MCF 10A (cell line): ENCODE data around the gene ANKRD28. TPM values are rescaled to one million over a fixed set of nuclear protein-coding genes. Genes with fewer than 3 reads are reported as not detected.

ENCODE experiments used
- BruUV-seq: library from RNA; stranded (reverse); fragments of 400-500 nt; replicated peaks from 2 replicates; lab custom pipeline; 2021; lab: Mats Ljungman, UMichigan
- CTCF ChIA-PET: fragments of 300-600 bp; sonication (Branson Sonifier 250); formaldehyde crosslinking; extraction: SDS; loops from one replicate; lab custom pipeline; 2021; ENCODE audit warnings: antibody characterized with exemption, inconsistent platforms; lab: Yijun Ruan, JAX
- POLR2A ChIA-PET: fragments of 300-600, 350-650 bp; sonication (Branson Sonifier 250); formaldehyde crosslinking; extraction: SDS; loops from one replicate; lab custom pipeline; 2020; ENCODE audit warnings: antibody characterized with exemption, inconsistent platforms; lab: Yijun Ruan, JAX
- DNase-seq: peaks from one replicate; pipeline ENCODE4 v3.0.0-alpha.2; 2018; ENCODE audit not compliant: unreplicated experiment
- H3K27ac Mint-ChIP-seq: one replicate; pipeline ENCODE4 v1.8.0; 2022; ENCODE audit warnings: mild to moderate bottlenecking, low read depth, mixed read lengths; ENCODE audit not compliant: unreplicated experiment
- H3K27me3 Mint-ChIP-seq: one replicate; pipeline ENCODE4 v1.8.0; 2022; ENCODE audit warnings: mixed read lengths; ENCODE audit not compliant: insufficient read depth, unreplicated experiment
- H3K36me3 Mint-ChIP-seq: one replicate; pipeline ENCODE4 v1.8.0; 2022; ENCODE audit warnings: mild to moderate bottlenecking, moderate library complexity, mixed read lengths; ENCODE audit not compliant: insufficient read depth, unreplicated experiment
- H3K4me1 Mint-ChIP-seq: one replicate; pipeline ENCODE4 v1.8.0; 2022; ENCODE audit warnings: mixed read lengths; ENCODE audit not compliant: insufficient read depth, unreplicated experiment
- H3K4me3 Mint-ChIP-seq: one replicate; pipeline ENCODE4 v1.8.0; 2022; ENCODE audit warnings: mild to moderate bottlenecking, moderate library complexity, mixed read lengths; ENCODE audit not compliant: unreplicated experiment
- H3K9me3 Mint-ChIP-seq: one replicate; pipeline ENCODE4 v1.8.0; 2022; ENCODE audit warnings: mixed read lengths; ENCODE audit not compliant: unreplicated experiment
- intact Hi-C: fragments of 100-400 bp; cut with micrococcal nuclease; formaldehyde crosslinking; loops from 2 replicates; pipeline ENCODE4 v1.14.1; 2022
- total RNA-seq: library from RNA; stranded (reverse); gene quantifications from 2 replicates; pipeline ENCODE4 v1.2.3, GENCODE V29; 2022
- TF ChIP-seq, protein P1 (sequence below): fragments of 200-600 bp; IDR thresholded peaks from one replicate; pipeline ENCODE4 v1.8.0; 2022; ENCODE audit warnings: antibody characterized with exemption, mild to moderate bottlenecking; ENCODE audit not compliant: unreplicated experiment

Gene ANKRD28
- total RNA-seq, 1 experiment from 2014 or later: 79.0 TPM

- intact Hi-C loops: loop anchor here (5.0 kb wide), 2 partner anchors 165 to 430 kb away; partner anchors contain the start of gene ANKRD28
- peaks cover 47% of the 10 kb centered on the region for H3K4me1 Mint-ChIP-seq
- no peak overlapping the region for H3K4me3 Mint-ChIP-seq
- CTCF ChIA-PET: interaction anchor here (1.0 to 2.0 kb wide), 3 partner anchors 14 to 179 kb away, joined by 3 to 8 read pairs (median 4); no protein-coding TSS in a partner anchor
- TF ChIP-seq, protein P1, sequence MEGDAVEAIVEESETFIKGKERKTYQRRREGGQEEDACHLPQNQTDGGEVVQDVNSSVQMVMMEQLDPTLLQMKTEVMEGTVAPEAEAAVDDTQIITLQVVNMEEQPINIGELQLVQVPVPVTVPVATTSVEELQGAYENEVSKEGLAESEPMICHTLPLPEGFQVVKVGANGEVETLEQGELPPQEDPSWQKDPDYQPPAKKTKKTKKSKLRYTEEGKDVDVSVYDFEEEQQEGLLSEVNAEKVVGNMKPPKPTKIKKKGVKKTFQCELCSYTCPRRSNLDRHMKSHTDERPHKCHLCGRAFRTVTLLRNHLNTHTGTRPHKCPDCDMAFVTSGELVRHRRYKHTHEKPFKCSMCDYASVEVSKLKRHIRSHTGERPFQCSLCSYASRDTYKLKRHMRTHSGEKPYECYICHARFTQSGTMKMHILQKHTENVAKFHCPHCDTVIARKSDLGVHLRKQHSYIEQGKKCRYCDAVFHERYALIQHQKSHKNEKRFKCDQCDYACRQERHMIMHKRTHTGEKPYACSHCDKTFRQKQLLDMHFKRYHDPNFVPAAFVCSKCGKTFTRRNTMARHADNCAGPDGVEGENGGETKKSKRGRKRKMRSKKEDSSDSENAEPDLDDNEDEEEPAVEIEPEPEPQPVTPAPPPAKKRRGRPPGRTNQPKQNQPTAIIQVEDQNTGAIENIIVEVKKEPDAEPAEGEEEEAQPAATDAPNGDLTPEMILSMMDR: no peak
- H3K27ac Mint-ChIP-seq: peak overlapping the region; percentile 89
- H3K27me3 Mint-ChIP-seq: no peaks in the 10 kb centered on the region
- BruUV-seq: no TSS peak
- no peak for DNase-seq
- no peaks in the 10 kb centered on the region for H3K36me3 Mint-ChIP-seq
- no peaks in the 10 kb centered on the region for H3K9me3 Mint-ChIP-seq
- POLR2A ChIA-PET: interaction anchor here (3.5 kb wide), 1 partner anchor 15 kb away, joined by 24 read pairs; no protein-coding TSS in a partner anchor
Measured at GRCh38 chr3:15632212-15632580, 165.6 kb downstream of the ANKRD28 start.

- ChIA-PET CTCF (interaction anchor here (0.6 to 2.3 kb wide), 7 partner anchors 13 to 167 kb away, joined by 3 to 24 read pairs (median 4); no protein-coding TSS in a partner anchor), POLR2A (interaction anchor here (0.5 to 3.5 kb wide), 8 partner anchors 15 to 550 kb away, joined by 3 to 24 read pairs (median 6); no protein-coding TSS in a partner anchor)
- H3K27ac Mint-ChIP-seq: peak overlapping the region; percentile 89
- no peaks in the 10 kb centered on the region for H3K9me3 Mint-ChIP-seq
- no TSS peak for BruUV-seq
- peak; percentile 14 for DNase-seq
- no peak overlapping the region for H3K4me3 Mint-ChIP-seq
- H3K27me3 Mint-ChIP-seq: no peaks in the 10 kb centered on the region
- TF ChIP-seq, protein P1: no peak
- H3K4me1 Mint-ChIP-seq: peaks cover 44% of the 10 kb centered on the region
- no peaks in the 10 kb centered on the region for H3K36me3 Mint-ChIP-seq
- intact Hi-C loops: loop anchor here (2.0 to 5.0 kb wide), 4 partner anchors 51 to 615 kb away; partner anchors contain the start of gene ANKRD28
Measured at GRCh38 chr3:15631426-15632211, 166.2 kb downstream of the ANKRD28 start.

- POLR2A ChIA-PET: interaction anchor here (0.7 to 3.5 kb wide), 18 partner anchors 14 to 230 kb away, joined by 3 to 24 read pairs (median 5); partner anchors contain the start of genes ANKRD28, BTD and HACL1
- no TSS peak for BruUV-seq
- Mint-ChIP-seq H3K4me1 (peaks cover 37% of the 10 kb centered on the region), H3K9me3 (no peaks in the 10 kb centered on the region), H3K36me3 (no peaks in the 10 kb centered on the region), H3K27ac (peak overlapping the region; percentile 67), H3K4me3 (peak overlapping the region; percentile 50), H3K27me3 (no peaks in the 10 kb centered on the region)
- CTCF ChIA-PET: interaction anchor here (0.5 to 2.6 kb wide), 31 partner anchors 12 to 550 kb away, joined by 3 to 35 read pairs (median 4); no protein-coding TSS in a partner anchor
- DNase-seq: peak; percentile 87
- TF ChIP-seq, protein P1: no peak
- intact Hi-C loops: loop anchor here (1.0 to 5.0 kb wide), 6 partner anchors 17 to 616 kb away; partner anchors contain the start of gene ANKRD28
Measured at GRCh38 chr3:15630646-15631350, 167.0 kb downstream of the ANKRD28 start.
